ENCODE data around the gene TRIM41.

TRIM41 gene

DNA sequence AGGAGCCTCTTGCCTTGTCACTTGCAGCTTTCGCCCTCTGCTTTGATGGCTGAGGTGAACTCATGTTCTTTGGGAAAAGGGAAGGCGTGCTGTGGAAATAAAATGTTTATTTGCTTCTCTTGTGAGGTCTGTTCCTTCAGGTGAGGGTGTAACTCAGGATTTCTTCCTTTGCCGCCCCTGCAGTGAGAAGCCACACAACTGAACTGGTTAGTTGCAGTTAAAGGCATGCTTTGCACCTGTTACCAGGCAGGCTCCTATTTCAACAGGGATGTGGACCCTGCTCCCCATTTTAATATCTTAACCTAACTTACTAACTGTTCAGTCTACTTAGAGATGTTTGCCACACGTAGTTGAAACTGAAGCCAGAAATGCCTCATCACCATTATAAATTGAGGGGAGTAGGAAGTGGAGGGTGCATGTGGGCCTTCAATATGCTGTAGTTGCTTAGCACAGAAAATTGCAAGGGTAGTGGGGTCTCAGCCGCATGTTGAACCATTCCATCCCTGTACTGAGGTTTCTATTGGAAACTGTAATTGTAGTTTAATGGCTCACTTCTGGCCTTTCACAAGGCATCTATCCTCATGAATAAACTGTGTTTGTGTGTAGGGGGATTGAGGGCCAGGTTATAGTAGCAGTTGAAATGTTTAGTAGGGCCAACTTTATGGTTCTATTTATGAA lies 12.7 kb downstream of the TRIM41 start:
- TF ChIP-seq FOXP2 (optimal IDR thresholded peaks at IDR 0.05; ENCODE audit: borderline replicate concordance, extremely low read depth, extremely low read length, insufficient read depth) (no peak), SIN3A (IDR thresholded peaks at IDR 0.05; ENCODE audit: borderline replicate concordance, insufficient read depth, low read length) (0 out of 2 replicates have a peak, but pooled peaks have one; percentile 23), TAF1 (IDR thresholded peaks at IDR 0.05; ENCODE audit: borderline replicate concordance, insufficient read depth, low read length) (peak; percentile 39; the same call in 1 of the 2 replicates), POLR2AphosphoS5 (IDR thresholded peaks at IDR 0.05; ENCODE audit: low read depth, low read length) (peak; percentile 88)
- TF ChIP-seq, protein P1, sequence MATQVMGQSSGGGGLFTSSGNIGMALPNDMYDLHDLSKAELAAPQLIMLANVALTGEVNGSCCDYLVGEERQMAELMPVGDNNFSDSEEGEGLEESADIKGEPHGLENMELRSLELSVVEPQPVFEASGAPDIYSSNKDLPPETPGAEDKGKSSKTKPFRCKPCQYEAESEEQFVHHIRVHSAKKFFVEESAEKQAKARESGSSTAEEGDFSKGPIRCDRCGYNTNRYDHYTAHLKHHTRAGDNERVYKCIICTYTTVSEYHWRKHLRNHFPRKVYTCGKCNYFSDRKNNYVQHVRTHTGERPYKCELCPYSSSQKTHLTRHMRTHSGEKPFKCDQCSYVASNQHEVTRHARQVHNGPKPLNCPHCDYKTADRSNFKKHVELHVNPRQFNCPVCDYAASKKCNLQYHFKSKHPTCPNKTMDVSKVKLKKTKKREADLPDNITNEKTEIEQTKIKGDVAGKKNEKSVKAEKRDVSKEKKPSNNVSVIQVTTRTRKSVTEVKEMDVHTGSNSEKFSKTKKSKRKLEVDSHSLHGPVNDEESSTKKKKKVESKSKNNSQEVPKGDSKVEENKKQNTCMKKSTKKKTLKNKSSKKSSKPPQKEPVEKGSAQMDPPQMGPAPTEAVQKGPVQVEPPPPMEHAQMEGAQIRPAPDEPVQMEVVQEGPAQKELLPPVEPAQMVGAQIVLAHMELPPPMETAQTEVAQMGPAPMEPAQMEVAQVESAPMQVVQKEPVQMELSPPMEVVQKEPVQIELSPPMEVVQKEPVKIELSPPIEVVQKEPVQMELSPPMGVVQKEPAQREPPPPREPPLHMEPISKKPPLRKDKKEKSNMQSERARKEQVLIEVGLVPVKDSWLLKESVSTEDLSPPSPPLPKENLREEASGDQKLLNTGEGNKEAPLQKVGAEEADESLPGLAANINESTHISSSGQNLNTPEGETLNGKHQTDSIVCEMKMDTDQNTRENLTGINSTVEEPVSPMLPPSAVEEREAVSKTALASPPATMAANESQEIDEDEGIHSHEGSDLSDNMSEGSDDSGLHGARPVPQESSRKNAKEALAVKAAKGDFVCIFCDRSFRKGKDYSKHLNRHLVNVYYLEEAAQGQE (IDR thresholded peaks at IDR 0.05; ENCODE audit: insufficient read depth in 1 of 2, low read depth in 2 of 2, low read length in 2 of 2): no peak

DNA sequence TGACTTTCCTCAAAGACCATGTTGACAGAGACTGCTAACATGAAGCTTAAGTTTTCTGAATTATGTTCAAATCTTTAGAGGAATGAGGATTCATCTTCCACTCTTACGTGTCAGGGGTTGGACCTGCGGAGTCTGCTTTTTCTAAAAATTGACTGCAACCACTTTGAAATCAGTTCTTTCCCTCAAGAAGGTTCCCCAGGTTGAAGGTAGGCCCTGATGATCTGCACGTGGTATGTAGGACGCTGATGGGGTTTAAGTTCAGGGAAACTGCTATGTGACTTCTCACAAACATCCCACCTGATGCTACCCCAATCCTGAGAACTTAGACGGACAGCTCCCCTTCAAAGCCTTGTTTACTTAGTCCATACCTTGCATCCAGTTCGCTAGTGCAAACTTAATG lies 13.4 kb downstream of the TRIM41 start:
- TF ChIP-seq SIN3A (IDR thresholded peaks at IDR 0.05; ENCODE audit: borderline replicate concordance, insufficient read depth, low read length) (no peak), TAF1 (IDR thresholded peaks at IDR 0.05; ENCODE audit: borderline replicate concordance, insufficient read depth, low read length) (no peak), FOXP2 (optimal IDR thresholded peaks at IDR 0.05; ENCODE audit: borderline replicate concordance, extremely low read depth, extremely low read length, insufficient read depth) (no peak), POLR2AphosphoS5 (IDR thresholded peaks at IDR 0.05; ENCODE audit: low read depth, low read length) (no peak)
- TF ChIP-seq, protein P1 (IDR thresholded peaks at IDR 0.05; ENCODE audit: insufficient read depth in 1 of 2, low read depth in 2 of 2, low read length in 2 of 2): no peak

DNA sequence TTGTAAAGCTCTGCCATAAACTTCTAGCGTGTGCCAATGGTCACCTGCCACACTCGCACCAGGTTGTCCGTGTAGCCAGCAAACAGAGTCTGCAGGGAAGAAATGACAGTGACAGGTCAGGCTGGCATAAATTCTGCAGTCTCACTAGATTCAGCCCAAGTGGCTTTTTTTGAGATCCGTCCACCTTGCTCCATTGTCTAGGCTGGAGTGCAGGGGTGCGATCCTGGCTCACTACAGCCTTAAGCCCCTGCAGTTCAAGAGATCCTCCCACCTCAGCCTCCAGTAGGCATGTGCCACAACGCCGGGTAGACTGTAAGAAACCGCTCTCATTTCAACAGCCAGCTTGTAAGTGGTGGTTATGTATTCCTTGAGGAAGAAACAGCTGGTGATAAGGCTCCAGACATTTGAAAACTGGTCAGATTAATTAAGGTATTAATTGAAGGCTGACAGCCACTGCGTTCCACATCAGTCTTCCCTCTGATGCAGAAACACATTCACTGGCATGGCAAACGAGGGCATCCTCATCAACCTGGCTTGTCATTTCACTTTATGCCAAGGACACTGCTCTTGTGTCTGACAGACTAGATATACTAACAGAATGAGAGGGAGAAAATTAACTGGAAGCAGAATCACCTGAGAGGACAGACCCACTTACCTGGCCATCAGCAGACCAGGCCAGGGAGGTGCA lies 14.0 kb downstream of the TRIM41 start:
- TF ChIP-seq TAF1 (IDR thresholded peaks at IDR 0.05; ENCODE audit: borderline replicate concordance, insufficient read depth, low read length) (no peak), SIN3A (IDR thresholded peaks at IDR 0.05; ENCODE audit: borderline replicate concordance, insufficient read depth, low read length) (no peak), POLR2AphosphoS5 (IDR thresholded peaks at IDR 0.05; ENCODE audit: low read depth, low read length) (no peak), FOXP2 (optimal IDR thresholded peaks at IDR 0.05; ENCODE audit: borderline replicate concordance, extremely low read depth, extremely low read length, insufficient read depth) (no peak)
- TF ChIP-seq, protein P1 (IDR thresholded peaks at IDR 0.05; ENCODE audit: insufficient read depth in 1 of 2, low read depth in 2 of 2, low read length in 2 of 2): no peak

DNA sequence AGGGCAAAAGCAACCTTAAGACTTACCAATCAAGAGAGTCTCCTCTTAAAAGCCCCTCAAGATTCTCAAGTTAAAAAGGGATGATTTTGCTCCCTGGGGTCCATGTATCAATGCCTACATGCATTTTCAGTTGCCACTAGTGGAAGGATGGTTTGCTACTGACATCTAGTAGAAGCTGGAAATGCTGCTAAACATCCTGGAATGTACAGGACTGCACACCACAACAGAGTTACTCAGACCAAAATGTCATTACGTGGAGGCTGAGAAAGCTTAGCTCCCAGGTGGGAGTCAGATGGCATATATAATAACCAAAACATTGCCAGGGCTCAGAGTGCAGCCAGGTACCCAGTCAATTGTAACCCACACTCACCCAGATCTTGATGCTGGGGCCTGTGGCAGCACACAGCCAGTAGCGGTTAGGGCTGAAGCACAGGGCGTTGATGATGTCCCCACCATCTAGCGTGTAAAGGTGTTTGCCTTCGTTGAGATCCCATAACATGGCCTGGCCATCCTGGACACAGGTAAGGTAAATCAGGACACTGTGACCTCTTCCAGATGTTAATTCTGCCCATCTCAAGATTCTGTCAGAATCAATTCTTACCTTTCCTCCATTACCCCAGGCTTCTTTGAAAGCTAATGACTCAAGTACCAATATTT lies 14.8 kb downstream of the TRIM41 start:
- TF ChIP-seq SIN3A (IDR thresholded peaks at IDR 0.05; ENCODE audit: borderline replicate concordance, insufficient read depth, low read length) (no peak), POLR2AphosphoS5 (IDR thresholded peaks at IDR 0.05; ENCODE audit: low read depth, low read length) (0 out of 2 replicates have a peak, but pooled peaks have one; percentile 41), FOXP2 (optimal IDR thresholded peaks at IDR 0.05; ENCODE audit: borderline replicate concordance, extremely low read depth, extremely low read length, insufficient read depth) (no peak), TAF1 (IDR thresholded peaks at IDR 0.05; ENCODE audit: borderline replicate concordance, insufficient read depth, low read length) (no peak)
- TF ChIP-seq, protein P1 (IDR thresholded peaks at IDR 0.05; ENCODE audit: insufficient read depth in 1 of 2, low read depth in 2 of 2, low read length in 2 of 2): no peak
